ENCODE measurements around the gene ITGA1.
"Not testable (repeated sequence)": the region's sequence is repeated elsewhere in the genome, so short reads cannot be mapped to it uniquely, and the experiment has no call there.

ITGA1 gene

GRCh38 chr5:52787600-52788504 is at the start of gene ITGA1, which contains the start of gene PELO:
Gene ITGA1, plus strand, starts transcription at chr5:52787916. Its CDS starts 438 bp downstream, at chr5:52788354.
Gene PELO, plus strand, starts transcription at chr5:52787916. Its CDS starts 12,479 bp downstream, at chr5:52800395.
- peak; percentile 27 to 61 for DNase-seq (ENCODE audit: low read depth in 1 of 2, low spot score in 1 of 2)

GRCh38 chr5:52738095-52738506 is 49.6 kb upstream of the ITGA1 start:
- no peak for DNase-seq (ENCODE audit: low read depth in 1 of 2, low spot score in 1 of 2)

- DNase-seq (ENCODE audit: low read depth in 1 of 2, low spot score in 1 of 2): no peak
These were observed 47.7 kb upstream of the ITGA1 start for GRCh38 chr5:52740007-52740406.

GRCh38 chr5:52743012-52743411 is 44.7 kb upstream of the ITGA1 start:
- no peak for DNase-seq (ENCODE audit: low read depth in 1 of 2, low spot score in 1 of 2)

- DNase-seq (ENCODE audit: low read depth in 1 of 2, low spot score in 1 of 2): no peak
These were observed 44.2 kb upstream of the ITGA1 start for GRCh38 chr5:52743529-52743928.

GRCh38 chr5:52743970-52744369 is 43.7 kb upstream of the ITGA1 start:
- DNase-seq (ENCODE audit: low read depth in 1 of 2, low spot score in 1 of 2): peak in 1 of 2 donors; percentile 40

- DNase-seq (ENCODE audit: low read depth in 1 of 2, low spot score in 1 of 2): not testable (repeated sequence)
These were observed 42.8 kb upstream of the ITGA1 start for GRCh38 chr5:52744867-52745458.

- no peak for DNase-seq (ENCODE audit: low read depth in 1 of 2, low spot score in 1 of 2)
These were observed 41.2 kb upstream of the ITGA1 start for GRCh38 chr5:52746539-52746938.

- DNase-seq (ENCODE audit: low read depth in 1 of 2, low spot score in 1 of 2): no peak
These were observed 39.1 kb upstream of the ITGA1 start for GRCh38 chr5:52748590-52748989.

GRCh38 chr5:52749666-52750065 is 38.0 kb upstream of the ITGA1 start:
- no peak for DNase-seq (ENCODE audit: low read depth in 1 of 2, low spot score in 1 of 2)

GRCh38 chr5:52751137-52751536 is 36.6 kb upstream of the ITGA1 start:
- DNase-seq (ENCODE audit: low read depth in 1 of 2, low spot score in 1 of 2): no peak

- no peak for DNase-seq (ENCODE audit: low read depth in 1 of 2, low spot score in 1 of 2)
These were observed 33.7 kb upstream of the ITGA1 start for GRCh38 chr5:52754051-52754450.

GRCh38 chr5:52757527-52757926 is 30.2 kb upstream of the ITGA1 start:
- no peak for DNase-seq (ENCODE audit: low read depth in 1 of 2, low spot score in 1 of 2)

- no peak for DNase-seq (ENCODE audit: low read depth in 1 of 2, low spot score in 1 of 2)
These were observed 29.7 kb upstream of the ITGA1 start for GRCh38 chr5:52758014-52758413.

- no peak for DNase-seq (ENCODE audit: low read depth in 1 of 2, low spot score in 1 of 2)
These were observed 28.4 kb upstream of the ITGA1 start for GRCh38 chr5:52759331-52759730.

GRCh38 chr5:52760695-52761366 is 26.9 kb upstream of the ITGA1 start:
- peak in 1 of 2 donors; percentile 56 for DNase-seq (ENCODE audit: low read depth in 1 of 2, low spot score in 1 of 2)

GRCh38 chr5:52767217-52767743 is 20.4 kb upstream of the ITGA1 start:
- no peak for DNase-seq (ENCODE audit: low read depth in 1 of 2, low spot score in 1 of 2)

- DNase-seq (ENCODE audit: low read depth in 1 of 2, low spot score in 1 of 2): no peak
These were observed 19.8 kb upstream of the ITGA1 start for GRCh38 chr5:52767766-52768480.

GRCh38 chr5:52769061-52769460 is 18.7 kb upstream of the ITGA1 start:
- no peak for DNase-seq (ENCODE audit: low read depth in 1 of 2, low spot score in 1 of 2)

- no peak for DNase-seq (ENCODE audit: low read depth in 1 of 2, low spot score in 1 of 2)
These were observed 17.3 kb upstream of the ITGA1 start for GRCh38 chr5:52770287-52770939.

Data from activated CD4-positive, alpha-beta T cell treated with anti-CD3 and anti-CD28 coated beads, Interleukin-2, amount 50 U/mL, for 24 hours (primary cell).